ENCODE results near the gene ERICH6.

The ERICH6 gene

GRCh38 chr3:150736903-150737832 lies 33.4 kb upstream of the ERICH6 start:
- no peak for DNase-seq

GRCh38 chr3:150736316-150736719 lies 32.6 kb upstream of the ERICH6 start:
- no peak for DNase-seq

- DNase-seq = no peak
Measured at GRCh38 chr3:150734795-150735119, 31.0 kb upstream of the ERICH6 start.

GRCh38 chr3:150733936-150734794 lies 30.4 kb upstream of the ERICH6 start:
- DNase-seq = no peak

- DNase-seq = no peak
Measured at GRCh38 chr3:150733373-150733935, 29.7 kb upstream of the ERICH6 start.

DNA sequence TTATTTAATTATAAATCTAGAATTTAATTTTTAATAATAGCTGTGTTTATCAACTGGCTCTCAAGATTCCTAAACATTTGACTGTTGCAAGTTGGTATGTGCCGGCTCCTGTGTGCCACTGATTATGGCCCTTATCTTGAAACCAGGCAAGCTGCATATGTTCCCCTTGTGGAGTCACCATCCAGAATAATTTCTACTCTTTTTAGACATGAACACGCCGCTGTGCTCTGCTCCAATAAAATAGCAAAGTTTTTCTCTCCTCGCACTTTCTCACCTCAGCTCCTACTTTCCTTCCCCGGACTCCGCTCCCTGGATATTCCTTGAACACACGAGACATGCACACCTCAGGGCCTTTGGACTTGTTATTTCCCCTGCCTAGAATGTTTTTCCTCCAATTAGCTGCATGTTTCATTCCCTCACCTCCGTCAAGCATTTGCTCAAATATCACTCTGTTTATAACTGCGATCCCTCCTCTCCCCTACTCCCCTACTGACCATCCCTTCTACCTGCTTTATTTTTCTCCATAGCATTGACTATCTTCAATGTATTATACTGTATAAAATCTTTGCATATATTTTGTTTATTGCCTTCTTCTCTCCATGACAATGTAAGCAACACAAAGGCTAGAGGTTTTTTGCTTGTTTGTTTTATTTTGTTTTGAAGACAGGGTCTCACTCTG lies 26.1 kb upstream of the ERICH6 start:
- DNase-seq = no peak

DNA sequence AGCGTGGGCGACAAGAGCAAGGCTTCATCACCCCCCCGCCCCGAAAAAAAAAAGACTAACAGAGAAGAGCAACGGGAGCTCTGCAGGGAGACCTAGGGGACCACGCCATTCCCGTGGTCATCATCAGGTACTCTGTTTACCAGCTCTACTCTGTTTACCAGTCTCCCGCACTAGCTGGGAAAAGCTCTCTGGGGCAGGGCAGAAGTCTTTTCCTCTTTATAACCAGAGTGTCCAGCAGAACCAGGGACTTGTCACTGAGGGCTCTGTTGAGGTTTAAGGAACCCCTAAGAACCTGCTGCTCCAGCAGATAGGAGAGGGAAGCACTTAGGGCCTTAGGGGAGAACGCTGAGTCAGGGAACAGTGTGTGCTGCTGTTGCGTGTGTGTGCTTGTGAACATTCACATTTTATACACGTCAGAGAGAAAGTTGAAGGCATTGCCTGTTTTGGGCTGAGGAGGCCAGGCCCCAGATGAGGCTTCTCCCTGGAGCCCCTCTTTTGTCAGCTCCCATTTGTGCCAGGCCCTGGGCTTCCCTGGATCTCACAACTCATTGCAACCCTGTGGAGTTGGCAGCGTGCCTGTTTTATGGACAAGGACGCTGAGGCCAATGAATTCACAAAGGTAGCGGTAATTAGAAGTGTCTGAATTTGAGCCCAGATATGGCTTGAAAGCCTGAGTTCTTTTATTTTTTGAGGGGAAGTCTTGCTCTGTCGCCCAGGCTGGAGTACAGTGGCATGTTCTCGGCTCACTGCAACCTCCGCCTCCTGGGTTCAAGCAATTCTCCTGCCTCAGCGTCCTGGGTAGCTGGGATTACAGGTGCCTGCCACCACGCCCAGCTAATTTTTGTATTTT lies 24.2 kb upstream of the ERICH6 start:
- DNase-seq = no peak

DNA sequence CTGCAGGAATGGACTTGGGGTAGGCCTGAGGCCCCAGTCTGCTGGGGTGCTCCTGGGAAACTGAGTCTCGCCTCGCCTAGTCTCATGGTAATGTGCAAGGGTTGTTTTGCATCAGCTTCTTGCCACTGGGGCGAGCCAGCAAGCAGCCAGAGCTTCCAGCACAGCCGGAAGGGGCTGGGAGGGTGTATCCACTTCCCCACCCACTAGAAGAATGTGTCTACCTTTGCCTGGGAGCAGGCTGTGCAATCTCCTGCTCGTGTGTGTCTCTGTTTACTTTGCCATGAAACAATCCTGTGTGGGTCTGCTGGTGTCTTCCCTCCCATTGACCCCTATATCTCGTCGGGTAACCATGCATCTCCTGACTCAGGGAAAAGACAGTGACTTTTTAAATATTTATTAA lies 21.8 kb upstream of the ERICH6 start:
- no peak for DNase-seq

DNA sequence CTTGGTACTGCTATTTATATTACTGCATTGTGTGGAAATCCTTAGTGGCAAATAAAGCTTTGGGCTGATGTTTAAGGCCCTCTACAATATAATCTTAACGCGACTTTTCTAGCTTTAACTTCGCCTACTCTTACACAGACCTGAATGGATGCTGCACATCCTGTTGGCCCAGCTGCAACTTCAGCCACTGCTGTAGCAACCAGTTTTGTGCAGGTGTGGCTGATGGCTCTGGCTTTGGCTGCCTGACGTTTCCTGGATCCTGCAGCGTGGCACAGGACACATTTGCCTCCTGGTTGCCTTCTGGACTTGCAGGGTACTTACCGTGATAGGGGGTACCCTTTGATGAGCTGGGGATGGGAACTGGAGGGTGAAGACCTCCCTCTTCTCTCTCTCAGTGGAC lies 20.2 kb upstream of the ERICH6 start:
- DNase-seq = no peak

- no peak for DNase-seq
Measured at GRCh38 chr3:150722267-150722666, 18.5 kb upstream of the ERICH6 start.

- DNase-seq = peak; percentile 66
Measured at GRCh38 chr3:150721285-150722130, 17.8 kb upstream of the ERICH6 start.

DNA sequence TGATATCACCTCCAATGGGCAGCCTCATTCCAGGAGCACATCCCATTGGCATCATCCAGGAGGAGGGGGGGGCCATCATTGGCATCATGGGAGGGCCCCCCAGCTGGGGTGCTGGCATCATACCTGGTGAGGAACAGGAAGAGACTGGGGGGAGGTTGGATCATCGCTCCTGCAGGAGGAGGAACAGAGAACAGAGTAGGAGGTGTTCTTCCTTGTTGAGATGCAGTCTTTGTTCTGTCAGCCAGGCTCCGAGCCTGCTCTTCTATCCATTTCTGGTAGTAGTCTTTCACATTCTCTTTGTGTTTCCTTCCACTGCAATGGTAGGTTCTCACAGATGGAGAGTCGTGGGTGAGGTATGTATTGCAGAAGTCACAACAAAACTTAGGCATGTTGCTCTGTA lies 16.7 kb upstream of the ERICH6 start:
- DNase-seq = no peak

DNA sequence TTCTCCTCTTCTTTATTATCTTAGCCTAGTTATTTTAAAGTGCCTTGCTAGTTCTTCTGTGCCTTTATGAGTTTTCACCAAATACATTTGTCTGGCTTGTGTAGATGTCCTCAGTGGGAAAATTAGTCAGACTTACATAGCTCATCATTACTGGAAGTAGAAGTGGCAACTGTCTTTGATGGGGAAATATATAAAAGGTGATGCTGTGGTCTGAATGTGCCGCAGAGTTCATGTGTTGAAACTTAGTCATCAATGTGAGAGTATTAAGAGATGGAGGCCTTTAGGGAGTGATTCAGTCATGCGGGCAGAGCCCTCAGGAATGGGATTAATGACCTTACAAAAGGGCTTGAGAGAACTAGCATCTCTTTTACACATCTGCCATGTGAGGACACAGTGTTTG lies 6.4 kb upstream of the ERICH6 start:
- no peak for DNase-seq

GRCh38 chr3:150703299-150703755 lies 393 bp downstream of the ERICH6 start:
- DNase-seq = peak; percentile 42

GRCh38 chr3:150699068-150699639 lies 4.6 kb downstream of the ERICH6 start:
- no peak for DNase-seq

GRCh38 chr3:150697646-150698045 lies 6.1 kb downstream of the ERICH6 start:
- no peak for DNase-seq

DNA sequence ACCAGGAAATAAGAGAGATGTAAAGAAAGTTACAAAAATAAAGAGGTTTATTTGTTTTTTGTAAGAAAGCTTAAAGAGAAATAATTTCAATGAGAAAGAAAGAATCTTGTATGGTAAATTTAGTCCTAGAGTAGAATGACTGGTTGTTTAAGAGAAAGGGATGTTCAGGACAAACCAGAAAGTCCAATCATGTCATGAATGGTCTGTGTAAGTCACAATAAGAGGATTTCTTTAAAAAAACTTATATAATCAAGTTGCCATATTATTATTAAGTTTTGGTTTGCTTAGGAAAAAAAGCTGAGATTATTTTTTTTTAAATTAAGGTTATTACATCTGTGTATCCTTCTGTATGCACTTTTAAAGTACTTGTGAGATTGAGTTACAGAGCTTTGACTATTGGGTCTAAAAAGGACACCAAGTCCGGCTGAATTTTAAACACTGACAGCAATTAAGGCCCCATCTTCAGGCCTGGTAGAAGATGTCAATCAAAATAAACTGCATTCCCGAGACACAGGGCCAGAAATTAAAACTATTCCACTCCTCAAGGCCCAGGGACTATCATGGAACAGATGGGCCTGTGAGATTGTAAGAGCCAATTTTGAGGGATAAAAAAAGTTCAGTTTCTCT lies 12.2 kb downstream of the ERICH6 start:
- no peak for DNase-seq

DNA sequence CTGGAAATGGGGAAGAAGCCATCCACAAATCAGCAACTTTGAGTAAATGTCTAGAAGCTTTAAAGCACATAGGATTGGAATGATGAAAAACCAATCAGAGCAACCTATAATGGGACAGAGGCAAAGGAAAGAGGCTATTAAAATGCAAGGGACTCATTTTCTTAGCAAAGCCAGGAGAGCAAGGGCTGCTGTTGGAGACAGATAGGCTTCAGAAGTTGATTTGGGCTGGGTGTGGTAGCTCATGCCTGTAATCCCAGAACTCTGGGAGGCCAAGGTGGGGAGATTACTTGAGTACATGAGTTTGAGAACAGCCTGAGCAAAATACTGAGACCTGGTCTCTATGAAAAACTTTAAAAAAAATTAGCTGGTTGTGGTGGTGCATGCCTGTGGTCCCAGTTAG lies 16.1 kb downstream of the ERICH6 start:
- DNase-seq = no peak

- DNase-seq = no peak
Measured at GRCh38 chr3:150682824-150683223, 20.9 kb downstream of the ERICH6 start.

GRCh38 chr3:150682279-150682678 lies 21.4 kb downstream of the ERICH6 start:
- DNase-seq = no peak
